Omental fat pad (tissue), 4 donors: ENCODE measurements around the gene SCYGR1. TPM values are rescaled to one million over a fixed set of nuclear protein-coding genes. Genes with fewer than 3 reads are reported as not detected.

Experiments
- ATAC-seq: fragments of 150-250 bp; one replicate; pipeline ENCODE4 v1.9.1; 2016; ENCODE audit warnings: mild to moderate bottlenecking, moderate library complexity; ENCODE audit not compliant: low FRiP score
- DNase-seq: peaks from one replicate; pipeline ENCODE4 v3.0.0-alpha.2; 2019; ENCODE audit warnings: low spot score
- total RNA-seq, 4 donors: library from RNA; depleted of rRNA; stranded (reverse); fragments of >200 nt; gene quantifications; one replicate each; pipeline ENCODE4 v1.1.0, GENCODE V29; 2016
- TF ChIP-seq, protein P1 (sequence below), 3 donors: fragments of 450-650 bp; IDR thresholded peaks; one replicate each; pipeline ENCODE4 v1.5.1; 2016 to 2017; ENCODE audit warnings: antibody characterized with exemption in 3 of 3, mild to moderate bottlenecking in 3 of 3, moderate library complexity in 2 of 3

SCYGR1 gene
- total RNA-seq, 4 donors from 2014 or later = not detected

DNA sequence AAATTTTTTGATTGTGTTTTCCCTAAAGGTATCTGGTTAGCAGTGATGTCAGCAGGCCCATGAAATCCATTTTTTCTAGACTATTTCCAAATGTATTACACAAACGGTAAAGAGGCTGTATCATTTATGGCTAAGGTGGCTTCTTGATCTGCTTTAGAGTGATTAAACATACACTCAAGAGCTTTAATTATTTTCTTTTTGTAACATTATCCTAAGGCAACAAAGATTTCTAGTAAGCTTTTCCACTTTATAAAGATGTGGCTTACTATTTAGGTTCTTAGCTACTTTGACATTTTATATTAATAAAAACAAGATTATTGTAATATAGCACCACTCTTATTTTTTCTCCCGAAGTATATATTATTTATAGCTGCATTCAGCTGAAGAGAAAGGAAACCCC lies 46.2 kb downstream of the SCYGR1 start:
- no peak for ATAC-seq
- TF ChIP-seq, protein P1, sequence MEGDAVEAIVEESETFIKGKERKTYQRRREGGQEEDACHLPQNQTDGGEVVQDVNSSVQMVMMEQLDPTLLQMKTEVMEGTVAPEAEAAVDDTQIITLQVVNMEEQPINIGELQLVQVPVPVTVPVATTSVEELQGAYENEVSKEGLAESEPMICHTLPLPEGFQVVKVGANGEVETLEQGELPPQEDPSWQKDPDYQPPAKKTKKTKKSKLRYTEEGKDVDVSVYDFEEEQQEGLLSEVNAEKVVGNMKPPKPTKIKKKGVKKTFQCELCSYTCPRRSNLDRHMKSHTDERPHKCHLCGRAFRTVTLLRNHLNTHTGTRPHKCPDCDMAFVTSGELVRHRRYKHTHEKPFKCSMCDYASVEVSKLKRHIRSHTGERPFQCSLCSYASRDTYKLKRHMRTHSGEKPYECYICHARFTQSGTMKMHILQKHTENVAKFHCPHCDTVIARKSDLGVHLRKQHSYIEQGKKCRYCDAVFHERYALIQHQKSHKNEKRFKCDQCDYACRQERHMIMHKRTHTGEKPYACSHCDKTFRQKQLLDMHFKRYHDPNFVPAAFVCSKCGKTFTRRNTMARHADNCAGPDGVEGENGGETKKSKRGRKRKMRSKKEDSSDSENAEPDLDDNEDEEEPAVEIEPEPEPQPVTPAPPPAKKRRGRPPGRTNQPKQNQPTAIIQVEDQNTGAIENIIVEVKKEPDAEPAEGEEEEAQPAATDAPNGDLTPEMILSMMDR (IDR thresholded peaks at IDR 0.05) = no peak
- no peak for DNase-seq

DNA sequence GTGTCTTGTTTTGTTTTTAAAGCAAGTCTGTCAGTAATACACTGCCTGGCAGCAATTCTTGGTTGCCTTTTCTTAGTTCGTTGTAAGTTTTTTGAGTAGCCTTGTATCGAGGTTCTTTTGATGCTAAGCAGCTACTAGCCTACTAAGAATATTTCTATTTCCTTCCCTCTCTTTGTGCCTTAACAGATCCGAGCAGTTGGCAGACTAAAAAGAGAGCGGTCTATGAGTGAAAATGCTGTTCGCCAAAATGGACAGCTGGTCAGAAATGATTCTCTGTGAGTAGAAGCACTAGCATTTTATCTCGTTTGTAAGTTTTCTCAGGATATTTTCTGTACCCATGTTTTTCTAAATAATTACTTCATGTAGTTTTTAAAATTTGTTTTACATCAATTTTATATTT lies 47.6 kb downstream of the SCYGR1 start:
- ATAC-seq = no peak
- DNase-seq = no peak
- TF ChIP-seq, protein P1 (IDR thresholded peaks at IDR 0.05) = no peak

DNA sequence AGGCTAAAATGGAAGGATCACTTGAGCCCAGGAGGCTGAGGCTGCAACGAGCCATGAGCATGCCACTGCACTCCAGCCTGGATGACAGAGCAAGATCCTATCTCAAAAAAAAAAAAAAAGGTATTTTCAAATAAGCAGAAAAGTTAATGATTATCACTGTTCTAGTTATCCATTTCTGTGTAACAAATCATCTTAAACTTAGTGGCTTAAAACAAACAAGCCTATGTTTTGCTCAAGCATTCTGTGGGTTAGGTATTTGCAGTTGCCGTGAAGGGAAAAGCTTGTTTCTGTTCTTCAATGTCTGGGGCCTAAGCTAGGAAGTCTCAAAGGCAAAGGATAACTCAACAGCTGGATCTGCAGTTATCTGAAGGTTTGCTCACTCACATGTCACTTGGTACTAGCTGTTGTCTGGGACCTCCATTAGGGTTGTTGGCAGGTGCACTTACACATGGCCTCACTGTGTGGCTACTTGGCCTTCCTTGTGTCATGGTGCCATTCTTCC lies 48.6 kb downstream of the SCYGR1 start:
- TF ChIP-seq, protein P1 (IDR thresholded peaks at IDR 0.05) = no peak
- ATAC-seq (no peak), DNase-seq (no peak)

Other genes starting within 250 kb of the SCYGR1 start
- 1 to 10 TPM in 1 of 4 donors, under 1 TPM in 3; 0.38 to 1.9 (median 0.64) TPM for gene COL4A4, start 223.7 kb downstream of the SCYGR1 start, total RNA-seq
- 1 to 10 TPM in 1 of 4 donors, under 1 TPM in 3; 0.24 to 1.7 (median 0.37) TPM for gene COL4A3, start 223.3 kb downstream of the SCYGR1 start, total RNA-seq
- 10 to 100 TPM; 67.1 to 98.0 (median 87.4) TPM for gene MFF, start 62.7 kb downstream of the SCYGR1 start, total RNA-seq
- not detected for gene TM4SF20, start 8.6 kb downstream of the SCYGR1 start, total RNA-seq
- gene AGFG1, start 84.2 kb upstream of the SCYGR1 start, total RNA-seq = 100 to 1,000 TPM in 3 of 4 donors, 10 to 100 TPM in 1; 85.7 to 265 (median 186) TPM
- gene SCYGR2, start 210.9 kb upstream of the SCYGR1 start, total RNA-seq = not detected
- gene SCYGR3, start 226.9 kb upstream of the SCYGR1 start, total RNA-seq = not detected
- under 1 TPM in 1 of 4 donors, not detected in 3; 0.84 TPM for gene SCYGR4, start 229.5 kb upstream of the SCYGR1 start, total RNA-seq